T-cell (primary cell): Measurements from ENCODE around the gene PCDHB8. TPM values are rescaled to one million over a fixed set of nuclear protein-coding genes. Genes with fewer than 3 reads are reported as not detected.
"Not testable (repeated sequence)": the region's sequence is repeated elsewhere in the genome, so short reads cannot be mapped to it uniquely, and the experiment has no call there.

Experiments
- ATAC-seq, 4 experiments: fragments of 200-7000 bp in 3 of 4; fragments of 150-1000 bp in 1 of 4; cut with Tn5 transposase; replicated peaks in 1 of 4; 1 replicate in 3 of 4; 2 replicates in 1 of 4; pipeline ENCODE4 v1.10.0; 2021; ENCODE audit warnings: moderate library complexity in 3 of 4, mild to moderate bottlenecking in 2 of 4, moderate number of reproducible peaks in 1 of 4
- CTCF ChIA-PET, 2 donors: fragments of 300-600 bp; sonication (Branson Sonifier 250); formaldehyde crosslinking; loops; one replicate each; lab custom pipeline; 2022; ENCODE audit warnings: antibody characterized with exemption in 2 of 2; lab: Charles Lee
- POLR2A ChIA-PET, 2 donors: fragments of 300-600 bp; sonication (Branson Sonifier 250); formaldehyde crosslinking; loops; one replicate each; lab custom pipeline; 2022; ENCODE audit warnings: antibody characterized with exemption in 2 of 2; lab: Charles Lee
- DNase-seq, 35 experiments: peaks; one replicate each; pipeline versions ENCODE4 v3.0.0 to v3.0.0-alpha.2; 2013 to 2023
- H3K27ac ChIP-seq: one replicate; pipeline ENCODE4 v1.5.1; 2013; ENCODE audit warnings: low read length
- H3K27me3 ChIP-seq, 2 experiments: replicated peaks in 1 of 2; 1 replicate in 1 of 2; 2 replicates in 1 of 2; pipeline versions ENCODE4 v1.6.1 to v1.7.0; 2013; ENCODE audit warnings: low read length in 1 of 2, mixed read lengths in 1 of 2; ENCODE audit not compliant: control insufficient read depth in 2 of 2, insufficient read depth in 2 of 2; ENCODE audit errors: extremely low read depth in 1 of 2
- H3K36me3 ChIP-seq, 2 donors: 1 replicate in 1 of 2; 2 replicates in 1 of 2; pipeline versions ENCODE4 v1.6.1 to v1.7.0; 2013; ENCODE audit warnings: low read length in 1 of 2; ENCODE audit not compliant: control insufficient read depth in 2 of 2, insufficient read depth in 1 of 2; ENCODE audit errors: extremely low read depth in 1 of 2
- H3K4me1 ChIP-seq, 2 experiments: 1 replicate in 1 of 2; 2 replicates in 1 of 2; pipeline versions ENCODE4 v1.6.1 to v1.7.0; 2013; ENCODE audit warnings: low read length in 2 of 2, mixed read lengths in 1 of 2; ENCODE audit not compliant: insufficient read depth in 2 of 2, control insufficient read depth in 1 of 2; ENCODE audit errors: extremely low read depth in 1 of 2
- H3K4me3 ChIP-seq, 2 donors: 1 replicate in 1 of 2; 2 replicates in 1 of 2; pipeline versions ENCODE4 v1.5.1 to v1.7.0; 2013; ENCODE audit warnings: mild to moderate bottlenecking in 2 of 2, low read length in 1 of 2, moderate library complexity in 1 of 2; ENCODE audit not compliant: control insufficient read depth in 1 of 2; ENCODE audit errors: extremely low read depth in 1 of 2
- H3K9me3 ChIP-seq: 2 replicates; pipeline ENCODE4 v1.7.0; 2013
- H3K27ac Mint-ChIP-seq, 2 donors: one replicate each; pipeline ENCODE4 v1.8.0; 2020 to 2021; ENCODE audit warnings: mild to moderate bottlenecking in 2 of 2, mixed read lengths in 2 of 2
- H3K27me3 Mint-ChIP-seq, 2 donors: one replicate each; pipeline ENCODE4 v1.8.0; 2021 to 2022; ENCODE audit warnings: mixed read lengths in 2 of 2
- H3K36me3 Mint-ChIP-seq: one replicate; pipeline ENCODE4 v1.8.0; 2021; ENCODE audit warnings: mixed read lengths
- H3K4me1 Mint-ChIP-seq, 3 donors: one replicate each; pipeline ENCODE4 v1.8.0; 2020 to 2022; ENCODE audit warnings: mixed read lengths in 3 of 3, mild to moderate bottlenecking in 1 of 3
- H3K4me3 Mint-ChIP-seq, 3 donors: one replicate each; pipeline ENCODE4 v1.8.0; 2020 to 2022; ENCODE audit warnings: mild to moderate bottlenecking in 3 of 3, mixed read lengths in 3 of 3, moderate library complexity in 3 of 3
- H3K9me3 Mint-ChIP-seq, 3 donors: one replicate each; pipeline ENCODE4 v1.8.0; 2020 to 2022; ENCODE audit warnings: mixed read lengths in 3 of 3
- WGBS: methylation state at CpG from one replicate; pipeline ENCODE4 v1.1.5; 2013; ENCODE audit warnings: missing lambda C conversion rate; ENCODE audit not compliant: insufficient coverage; 5-methylcytosine and 5-hydroxymethylcytosine counted together
- total RNA-seq, 35 experiments: library from RNA in 6 of 35; stranded (reverse) in 6 of 35; fragments of 120-200 nt in 1 of 35; gene quantifications; one replicate each; pipeline versions ENCODE4 v1.2.1 to v1.2.4 and lab custom pipeline; 2013 to 2026

Gene PCDHB8
- total RNA-seq, 5 donors from 2014 or later (not counting 1 experiment from before 2014, with no cell fraction given), result not detected

DNA sequence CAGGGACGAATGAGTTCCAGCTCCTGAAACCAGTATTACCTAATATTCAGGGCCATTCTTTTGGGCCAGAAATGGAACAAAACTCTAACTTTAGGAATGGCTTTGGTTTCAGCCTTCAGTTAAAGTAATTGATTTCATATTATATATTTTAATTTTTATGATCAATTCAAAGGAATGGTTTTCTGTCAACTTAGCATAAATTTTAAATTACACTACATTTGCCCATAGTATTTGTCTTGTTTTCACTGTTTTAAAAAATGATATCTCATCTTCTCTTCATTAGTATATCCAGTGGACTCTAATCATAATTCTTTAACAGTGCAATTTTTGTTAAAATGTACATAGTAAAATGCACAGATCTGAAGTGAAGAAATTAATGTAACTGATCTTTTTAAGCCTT lies 2.7 kb downstream of the PCDHB8 start:
- Mint-ChIP-seq H3K27me3 (peaks cover 31 to 37% of the 10 kb centered on the region in 2 donors), H3K9me3 (peaks cover 2 to 12% (median 12%) of the 10 kb centered on the region in 3 donors), H3K27ac (peak overlapping the region in 1 of 2 donors; percentile 52), H3K4me3 (no peak overlapping the region), H3K4me1 (peaks cover 0 to 2% (median 0%) of the 10 kb centered on the region in 3 donors), H3K36me3 (peaks cover 4% of the 10 kb centered on the region)
- ChIA-PET CTCF (no interaction called here), POLR2A (no interaction called here)
- Histone ChIP-seq H3K9me3 (no peaks in the 10 kb centered on the region), H3K27me3 (peaks cover 2 to 23% of the 10 kb centered on the region in 2 experiments), H3K27ac (no peak overlapping the region), H3K4me3 (no peak overlapping the region), H3K36me3 (no peaks in the 10 kb centered on the region), H3K4me1 (no peaks in the 10 kb centered on the region)
- no peak for ATAC-seq
- 71% methylated on average over 1 of the region's 1 CpG for WGBS
- no peak for DNase-seq

DNA sequence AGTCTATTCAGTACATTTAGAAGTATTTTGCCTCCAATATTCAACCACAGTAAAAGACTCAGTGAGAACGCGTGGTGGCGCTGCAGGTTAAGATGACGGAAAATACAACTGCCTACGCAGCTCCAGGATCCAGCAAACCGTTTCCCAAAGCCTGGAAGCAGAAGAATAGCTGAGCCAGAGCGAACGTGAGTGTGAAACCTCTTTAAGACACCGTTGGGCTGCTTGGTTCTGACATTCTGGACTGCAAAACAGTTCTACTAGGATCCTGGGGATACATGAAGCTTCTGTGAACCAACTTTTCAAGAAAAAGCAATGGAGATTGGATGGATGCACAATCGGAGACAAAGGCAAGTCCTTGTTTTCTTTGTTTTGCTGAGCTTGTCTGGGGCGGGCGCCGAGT lies 4.7 kb downstream of the PCDHB8 start, which contains the start of gene PCDHB16:
Gene PCDHB16, plus strand, starts transcription at position 140 of the 400 bp plus-strand sequence. Its CDS starts 173 bp downstream, at position 313.
- Mint-ChIP-seq H3K4me3 (no peak within 1 kb of the TSS), H3K9me3 (peaks cover 6 to 15% (median 12%) of the 10 kb centered on the region in 3 donors), H3K27me3 (peaks cover 45 to 50% of the 10 kb centered on the region in 2 donors), H3K36me3 (peaks cover 4% of the 10 kb centered on the region), H3K4me1 (peaks cover 4 to 11% (median 7%) of the 10 kb centered on the region in 3 donors), H3K27ac (peak within 1 kb of the TSS in 1 of 2 donors; percentile 4)
- Histone ChIP-seq H3K27me3 (peaks cover 5 to 23% of the 10 kb centered on the region in 2 experiments), H3K27ac (no peak within 1 kb of the TSS), H3K9me3 (no peaks in the 10 kb centered on the region), H3K4me3 (no peak within 1 kb of the TSS), H3K4me1 (no peaks in the 10 kb centered on the region), H3K36me3 (no peaks in the 10 kb centered on the region)
- 14% methylated on average over 10 of the region's 13 CpGs for WGBS
- DNase-seq (peak in 1 of 35 experiments; percentile 7), ATAC-seq (no peak)
- POLR2A ChIA-PET, result no interaction called here
- CTCF ChIA-PET, result interaction anchor here in 1 of 2 donors (0.8 kb wide), 1 partner anchor 382 kb away, joined by 3 read pairs; no protein-coding TSS in a partner anchor

DNA sequence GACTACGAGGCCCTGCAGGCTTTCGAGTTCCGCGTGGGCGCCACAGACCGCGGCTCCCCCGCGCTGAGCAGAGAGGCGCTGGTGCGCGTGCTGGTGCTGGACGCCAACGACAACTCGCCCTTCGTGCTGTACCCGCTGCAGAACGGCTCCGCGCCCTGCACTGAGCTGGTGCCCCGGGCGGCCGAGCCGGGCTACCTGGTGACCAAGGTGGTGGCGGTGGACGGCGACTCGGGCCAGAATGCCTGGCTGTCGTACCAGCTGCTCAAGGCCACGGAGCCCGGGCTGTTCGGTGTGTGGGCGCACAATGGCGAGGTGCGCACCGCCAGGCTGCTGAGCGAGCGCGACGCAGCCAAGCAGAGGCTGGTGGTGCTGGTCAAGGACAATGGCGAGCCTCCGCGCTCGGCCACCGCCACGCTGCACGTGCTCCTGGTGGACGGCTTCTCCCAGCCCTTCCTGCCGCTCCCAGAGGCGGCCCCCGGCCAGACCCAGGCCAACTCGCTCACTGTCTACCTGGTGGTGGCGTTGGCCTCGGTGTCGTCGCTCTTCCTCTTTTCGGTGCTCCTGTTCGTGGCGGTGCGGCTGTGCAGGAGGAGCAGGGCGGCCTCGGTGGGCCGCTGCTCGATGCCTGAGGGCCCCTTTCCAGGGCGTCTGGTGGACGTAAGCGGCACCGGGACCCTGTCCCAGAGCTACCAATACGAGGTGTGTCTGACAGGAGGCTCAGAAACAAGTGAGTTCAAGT lies 6.7 kb downstream of the PCDHB8 start:
- H3K36me3 Mint-ChIP-seq, H3K27ac Mint-ChIP-seq, H3K9me3 ChIP-seq, H3K4me1 ChIP-seq, CTCF ChIA-PET, POLR2A ChIA-PET, H3K4me3 Mint-ChIP-seq, DNase-seq, H3K36me3 ChIP-seq, H3K4me3 ChIP-seq, ATAC-seq, H3K27ac ChIP-seq: not testable (repeated sequence)
- peaks cover 5 to 27% of the 10 kb centered on the region in 2 experiments for H3K27me3 ChIP-seq
- WGBS, result 39% methylated on average over 21 of the region's 69 CpGs
- Mint-ChIP-seq H3K9me3 (peaks cover 10 to 19% (median 16%) of the 10 kb centered on the region in 3 donors), H3K27me3 (peaks cover 56 to 62% of the 10 kb centered on the region in 2 donors), H3K4me1 (peaks cover 4 to 14% (median 7%) of the 10 kb centered on the region in 3 donors)

DNA sequence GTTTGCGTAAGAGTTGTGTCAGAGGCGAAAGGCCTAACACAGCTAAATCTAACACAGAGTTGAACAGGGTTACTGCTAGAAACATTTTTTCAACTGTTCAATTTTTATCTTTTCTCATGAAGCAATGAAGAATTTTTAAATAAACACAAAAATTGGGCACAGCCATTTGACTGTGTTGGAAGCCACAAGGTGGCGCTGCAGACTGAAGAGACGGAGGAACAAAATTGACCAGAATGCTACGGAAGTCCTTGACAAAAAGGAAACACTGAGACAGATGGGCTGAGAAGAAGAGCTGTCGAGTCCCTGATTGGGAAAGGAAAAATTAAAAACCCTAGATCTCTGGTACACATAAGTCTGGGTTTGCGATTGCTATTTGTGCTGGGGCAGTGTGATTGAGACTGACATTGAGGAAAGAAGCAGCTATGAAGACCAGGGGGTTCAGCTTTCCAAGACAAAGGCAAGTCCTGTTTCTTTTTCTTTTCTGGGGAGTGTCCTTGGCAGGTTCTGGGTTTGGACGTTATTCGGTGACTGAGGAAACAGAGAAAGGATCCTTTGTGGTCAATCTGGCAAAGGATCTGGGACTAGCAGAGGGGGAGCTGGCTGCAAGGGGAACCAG lies 9.4 kb downstream of the PCDHB8 start, which contains the start of gene PCDHB9:
Gene PCDHB9, plus strand, starts transcription at position 265 of the 616 bp plus-strand sequence. Its CDS starts 158 bp downstream, at position 423.
- Histone ChIP-seq H3K27ac (no peak within 1 kb of the TSS), H3K27me3 (peaks cover 8 to 26% of the 10 kb centered on the region in 2 experiments), H3K36me3 (no peaks in the 10 kb centered on the region), H3K4me3 (no peak within 1 kb of the TSS), H3K4me1 (no peaks in the 10 kb centered on the region), H3K9me3 (no peaks in the 10 kb centered on the region)
- peaks cover 65 to 72% of the 10 kb centered on the region in 2 donors for H3K27me3 Mint-ChIP-seq
- ATAC-seq (no peak), DNase-seq (peak in 14 of 35 experiments; percentile 5 to 45 (median 19))
- ChIA-PET POLR2A (no interaction called here), CTCF (interaction anchor here (1.0 to 1.3 kb wide), 2 partner anchors 10 to 377 kb away, joined by 3 to 6 read pairs; no protein-coding TSS in a partner anchor)
- H3K4me3 Mint-ChIP-seq, result peak within 1 kb of the TSS; percentile 13 to 46 (median 42)
- H3K9me3 Mint-ChIP-seq, result peaks cover 16 to 21% (median 18%) of the 10 kb centered on the region in 3 donors
- 9% methylated on average over 6 of the region's 9 CpGs for WGBS
- no peak within 1 kb of the TSS for H3K27ac Mint-ChIP-seq
- H3K36me3 Mint-ChIP-seq, result peaks cover 4% of the 10 kb centered on the region
- peaks cover 4 to 14% (median 7%) of the 10 kb centered on the region in 3 donors for H3K4me1 Mint-ChIP-seq

DNA sequence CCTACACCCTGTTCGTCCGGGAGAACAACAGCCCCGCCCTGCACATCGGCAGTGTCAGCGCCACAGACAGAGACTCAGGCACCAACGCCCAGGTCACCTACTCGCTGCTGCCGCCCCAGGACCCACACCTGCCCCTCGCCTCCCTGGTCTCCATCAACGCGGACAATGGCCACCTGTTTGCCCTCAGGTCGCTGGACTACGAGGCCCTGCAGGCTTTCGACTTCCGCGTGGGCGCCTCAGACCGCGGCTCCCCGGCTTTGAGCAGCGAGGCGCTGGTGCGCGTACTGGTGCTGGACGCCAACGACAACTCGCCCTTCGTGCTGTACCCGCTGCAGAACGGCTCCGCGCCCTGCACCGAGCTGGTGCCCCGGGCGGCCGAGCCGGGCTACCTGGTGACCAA lies 11.1 kb downstream of the PCDHB8 start:
- H3K27ac ChIP-seq, POLR2A ChIA-PET: not testable (repeated sequence)
- H3K9me3 Mint-ChIP-seq, result peaks cover 18 to 22% (median 21%) of the 10 kb centered on the region in 3 donors

DNA sequence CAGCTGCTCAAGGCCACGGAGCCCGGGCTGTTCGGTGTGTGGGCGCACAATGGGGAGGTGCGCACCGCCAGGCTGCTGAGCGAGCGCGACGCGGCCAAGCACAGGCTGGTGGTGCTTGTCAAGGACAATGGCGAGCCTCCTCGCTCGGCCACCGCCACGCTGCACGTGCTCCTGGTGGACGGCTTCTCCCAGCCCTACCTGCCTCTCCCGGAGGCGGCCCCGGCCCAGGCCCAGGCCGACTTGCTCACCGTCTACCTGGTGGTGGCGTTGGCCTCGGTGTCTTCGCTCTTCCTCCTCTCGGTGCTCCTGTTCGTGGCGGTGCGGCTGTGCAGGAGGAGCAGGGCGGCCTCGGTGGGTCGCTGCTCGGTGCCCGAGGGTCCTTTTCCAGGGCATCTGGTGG lies 11.5 kb downstream of the PCDHB8 start:
- POLR2A ChIA-PET, H3K36me3 ChIP-seq, DNase-seq, H3K27ac Mint-ChIP-seq, H3K36me3 Mint-ChIP-seq, H3K4me3 ChIP-seq, H3K9me3 ChIP-seq, H3K4me3 Mint-ChIP-seq, ATAC-seq, H3K27ac ChIP-seq, CTCF ChIA-PET, H3K4me1 ChIP-seq: not testable (repeated sequence)
- H3K27me3 ChIP-seq, result peaks cover 5 to 24% of the 10 kb centered on the region in 2 experiments
- H3K27me3 Mint-ChIP-seq, result peaks cover 57 to 70% of the 10 kb centered on the region in 2 donors
- H3K9me3 Mint-ChIP-seq, result peaks cover 18 to 22% (median 21%) of the 10 kb centered on the region in 3 donors
- WGBS, result 67% methylated on average over 6 of the region's 35 CpGs
- peaks cover 4 to 14% (median 8%) of the 10 kb centered on the region in 3 donors for H3K4me1 Mint-ChIP-seq

More for the DNA sequence above, 11.1 kb downstream of the PCDHB8 start:
- H3K9me3 ChIP-seq, H3K36me3 Mint-ChIP-seq, H3K27ac Mint-ChIP-seq, H3K4me1 ChIP-seq, H3K4me3 Mint-ChIP-seq, ATAC-seq, H3K4me3 ChIP-seq, H3K36me3 ChIP-seq, DNase-seq, CTCF ChIA-PET: not testable (repeated sequence)
- peaks cover 5 to 24% of the 10 kb centered on the region in 2 experiments for H3K27me3 ChIP-seq
- WGBS, result 41% methylated on average over 3 of the region's 37 CpGs
- peaks cover 4 to 14% (median 8%) of the 10 kb centered on the region in 3 donors for H3K4me1 Mint-ChIP-seq
- peaks cover 57 to 71% of the 10 kb centered on the region in 2 donors for H3K27me3 Mint-ChIP-seq
